Measurements from ENCODE around the gene GHR. TPM values are rescaled to one million over a fixed set of nuclear protein-coding genes. Genes with fewer than 3 reads are reported as not detected.

The GHR gene
- total RNA-seq, 1 donor, result 2.2 TPM

DNA sequence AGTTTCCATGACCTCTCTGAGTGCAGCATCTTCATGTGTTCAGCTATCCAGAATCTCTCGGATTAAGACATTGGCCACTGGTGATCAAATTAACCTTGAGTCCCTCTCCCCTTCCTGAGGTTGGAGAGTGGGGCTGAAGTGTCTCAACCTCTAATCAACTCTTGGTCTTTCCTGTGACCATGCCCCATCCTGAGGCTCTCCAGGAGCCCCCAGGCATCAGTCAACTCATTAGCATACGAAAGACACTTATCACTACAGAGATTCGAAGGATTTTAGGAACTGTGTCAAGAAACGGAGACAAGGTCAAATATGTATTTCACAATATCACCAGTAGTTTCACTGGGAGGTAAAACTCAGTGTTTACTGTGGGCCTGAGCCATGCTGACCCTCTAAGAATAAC lies 203.2 kb downstream of the GHR start:
- DNase-seq (ENCODE audit: low read depth), result no peak
- H3K4me3 ChIP-seq (ENCODE audit: low read depth, low read length), result no peak overlapping the region
- TF ChIP-seq, protein P1, sequence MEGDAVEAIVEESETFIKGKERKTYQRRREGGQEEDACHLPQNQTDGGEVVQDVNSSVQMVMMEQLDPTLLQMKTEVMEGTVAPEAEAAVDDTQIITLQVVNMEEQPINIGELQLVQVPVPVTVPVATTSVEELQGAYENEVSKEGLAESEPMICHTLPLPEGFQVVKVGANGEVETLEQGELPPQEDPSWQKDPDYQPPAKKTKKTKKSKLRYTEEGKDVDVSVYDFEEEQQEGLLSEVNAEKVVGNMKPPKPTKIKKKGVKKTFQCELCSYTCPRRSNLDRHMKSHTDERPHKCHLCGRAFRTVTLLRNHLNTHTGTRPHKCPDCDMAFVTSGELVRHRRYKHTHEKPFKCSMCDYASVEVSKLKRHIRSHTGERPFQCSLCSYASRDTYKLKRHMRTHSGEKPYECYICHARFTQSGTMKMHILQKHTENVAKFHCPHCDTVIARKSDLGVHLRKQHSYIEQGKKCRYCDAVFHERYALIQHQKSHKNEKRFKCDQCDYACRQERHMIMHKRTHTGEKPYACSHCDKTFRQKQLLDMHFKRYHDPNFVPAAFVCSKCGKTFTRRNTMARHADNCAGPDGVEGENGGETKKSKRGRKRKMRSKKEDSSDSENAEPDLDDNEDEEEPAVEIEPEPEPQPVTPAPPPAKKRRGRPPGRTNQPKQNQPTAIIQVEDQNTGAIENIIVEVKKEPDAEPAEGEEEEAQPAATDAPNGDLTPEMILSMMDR (IDR thresholded peaks at IDR 0.05; ENCODE audit: insufficient read depth, low read depth, low read length), result no peak

DNA sequence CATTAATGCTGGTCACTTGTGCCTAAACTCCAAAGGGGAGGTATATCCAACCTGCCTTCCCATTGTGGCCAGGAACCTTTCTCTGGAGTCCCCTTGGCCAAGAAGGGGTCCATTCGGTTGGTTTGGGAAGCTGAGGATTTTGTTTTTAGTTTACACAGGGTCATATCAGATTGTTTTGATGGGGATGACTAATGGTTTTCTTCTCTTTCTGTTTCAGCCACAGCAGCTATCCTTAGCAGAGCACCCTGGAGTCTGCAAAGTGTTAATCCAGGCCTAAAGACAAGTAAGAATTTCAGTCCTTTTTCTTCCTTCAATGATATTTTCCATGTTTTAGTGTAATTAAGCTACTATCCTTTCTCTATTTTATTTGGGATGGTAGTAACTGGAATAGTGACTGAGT lies 205.6 kb downstream of the GHR start:
- H3K4me3 ChIP-seq (ENCODE audit: low read depth, low read length), result no peak overlapping the region
- TF ChIP-seq, protein P1 (IDR thresholded peaks at IDR 0.05; ENCODE audit: insufficient read depth, low read depth, low read length), result no peak
- no peak for DNase-seq (ENCODE audit: low read depth)

DNA sequence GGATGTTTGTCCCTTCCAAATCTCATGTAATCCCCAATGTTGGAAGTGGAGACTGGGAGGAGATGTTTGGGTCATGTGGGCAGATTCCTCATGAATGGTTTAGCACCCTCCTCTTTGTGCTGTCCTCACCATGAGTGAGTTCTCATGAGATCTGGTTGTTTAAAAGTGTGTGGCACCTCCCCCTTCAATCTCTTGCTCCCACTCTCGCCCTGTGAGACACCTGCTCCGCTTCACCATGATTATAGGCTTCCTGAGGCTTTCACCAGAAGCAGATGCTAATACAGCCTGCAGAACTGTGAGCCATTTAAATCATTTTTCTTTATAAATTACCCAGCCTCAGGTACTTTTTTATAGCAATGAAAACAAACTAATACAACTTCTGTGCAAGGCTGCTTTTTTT lies 206.0 kb downstream of the GHR start:
- TF ChIP-seq, protein P1 (IDR thresholded peaks at IDR 0.05; ENCODE audit: insufficient read depth, low read depth, low read length), result no peak
- DNase-seq (ENCODE audit: low read depth), result no peak
- H3K4me3 ChIP-seq (ENCODE audit: low read depth, low read length), result no peak overlapping the region

DNA sequence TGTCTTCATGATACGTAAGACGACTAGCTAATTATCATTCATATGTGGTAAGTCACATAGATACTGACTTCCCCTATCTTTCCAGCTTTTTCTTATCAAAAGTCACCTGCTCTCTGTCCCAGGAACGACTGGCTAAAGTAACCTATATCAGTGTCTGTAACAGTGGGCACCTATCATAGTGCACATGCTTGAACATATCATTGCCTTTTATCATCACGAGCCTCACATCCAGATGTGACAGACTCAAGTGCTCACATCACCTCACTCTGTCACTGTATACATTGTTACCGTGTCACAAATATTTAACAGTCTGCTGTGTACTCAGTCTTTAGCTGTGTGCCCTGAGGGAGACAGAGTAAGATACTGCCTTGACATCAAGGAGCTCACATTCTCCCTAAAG lies 208.0 kb downstream of the GHR start:
- no peak for DNase-seq (ENCODE audit: low read depth)
- TF ChIP-seq, protein P1 (IDR thresholded peaks at IDR 0.05; ENCODE audit: insufficient read depth, low read depth, low read length), result no peak
- no peak overlapping the region for H3K4me3 ChIP-seq (ENCODE audit: low read depth, low read length)

DNA sequence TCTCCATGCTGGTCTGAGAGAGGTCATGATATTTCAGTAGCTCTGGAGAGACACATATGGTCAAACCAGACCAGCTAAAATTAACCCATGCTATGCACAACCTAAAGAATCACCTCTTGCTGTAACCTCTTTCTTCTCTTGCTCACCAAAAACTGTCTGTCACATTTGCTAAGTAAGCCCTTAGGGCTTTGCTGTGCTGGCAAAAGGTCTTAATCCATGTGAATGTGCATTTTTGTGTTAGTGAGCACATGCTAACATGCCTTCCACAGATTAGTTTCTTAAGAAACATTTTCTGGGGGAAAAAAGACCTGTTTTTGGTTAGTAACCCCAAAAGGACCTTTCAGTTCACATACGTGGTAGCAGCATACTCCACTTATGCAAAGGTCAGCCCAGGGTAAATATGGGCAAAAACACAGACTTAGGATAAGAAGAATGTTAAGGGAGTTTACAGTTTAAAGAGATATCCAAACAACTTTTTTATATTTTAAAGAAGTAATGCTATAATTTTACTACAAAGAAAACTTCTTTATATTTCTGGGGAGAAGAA lies 209.2 kb downstream of the GHR start:
- no peak for DNase-seq (ENCODE audit: low read depth)
- H3K4me3 ChIP-seq (ENCODE audit: low read depth, low read length), result no peak overlapping the region

DNA sequence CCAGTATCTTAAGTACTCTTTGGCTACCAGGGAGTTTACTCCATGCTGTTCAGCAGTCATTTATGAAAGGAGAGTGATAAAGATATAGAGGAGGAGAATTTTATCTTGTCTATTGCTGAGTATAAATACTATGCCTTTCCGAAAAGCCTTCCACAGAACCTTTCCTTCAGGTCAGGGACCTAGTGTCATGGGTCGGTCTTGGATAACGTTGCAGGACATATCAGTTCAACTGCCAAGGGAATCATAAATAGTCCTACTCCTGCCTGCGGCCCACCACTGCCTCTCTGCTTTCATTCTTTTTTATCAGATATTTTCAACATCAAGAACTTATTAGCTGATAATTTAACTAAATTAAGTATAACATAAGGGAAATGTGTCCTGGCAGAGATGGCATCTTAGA lies 211.3 kb downstream of the GHR start:
- H3K4me3 ChIP-seq (ENCODE audit: low read depth, low read length), result no peak overlapping the region
- TF ChIP-seq, protein P1 (IDR thresholded peaks at IDR 0.05; ENCODE audit: insufficient read depth, low read depth, low read length), result no peak
- no peak for DNase-seq (ENCODE audit: low read depth)

More for the DNA sequence above, 209.2 kb downstream of the GHR start:
- TF ChIP-seq, protein P1 (IDR thresholded peaks at IDR 0.05; ENCODE audit: insufficient read depth, low read depth, low read length), result no peak

DNA sequence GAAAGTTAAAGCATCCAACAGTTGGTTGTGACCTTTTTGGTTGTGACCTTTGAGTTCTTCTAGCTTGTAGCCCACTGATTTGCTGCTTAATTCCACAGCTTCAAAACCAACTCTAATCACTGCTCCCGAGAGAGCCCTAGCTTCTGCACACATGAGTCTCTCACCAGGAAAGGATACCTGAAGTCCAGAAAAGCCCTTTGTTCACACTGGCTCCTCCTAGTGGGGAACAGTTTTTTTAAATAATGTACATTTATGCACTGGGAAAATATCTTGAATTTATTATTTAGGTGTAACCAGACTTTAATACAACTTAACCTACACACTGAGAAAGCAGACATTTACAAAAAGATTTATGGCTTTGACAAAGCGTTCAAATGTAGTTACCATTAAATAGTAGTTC lies 213.2 kb downstream of the GHR start:
- TF ChIP-seq, protein P1 (IDR thresholded peaks at IDR 0.05; ENCODE audit: insufficient read depth, low read depth, low read length), result peak; percentile 41
- H3K4me3 ChIP-seq (ENCODE audit: low read depth, low read length), result no peak overlapping the region
- no peak for DNase-seq (ENCODE audit: low read depth)
